GM12878 (cell line): ENCODE results near the gene PFKFB3. TPM values are rescaled to one million over a fixed set of nuclear protein-coding genes. Genes with fewer than 3 reads are reported as not detected.

Source experiments
- ATAC-seq: fragments of 200-7000 bp; cut with Tn5 transposase; 3 replicates; pipeline ENCODE4 v1.9.1; 2020; ENCODE audit warnings: mild to moderate bottlenecking, moderate library complexity
- BruUV-seq: library from RNA; stranded (reverse); fragments of 400-500 nt; replicated peaks from 2 replicates; lab custom pipeline; 2021; lab: Mats Ljungman, UMichigan
- CTCF ChIA-PET: fragments of 300-600 bp; sonication (Branson Sonifier 250); formaldehyde crosslinking; extraction: SDS; loops from one replicate; lab custom pipeline; 2021; ENCODE audit warnings: inconsistent platforms; lab: Yijun Ruan, JAX
- POLR2A ChIA-PET: fragments of 350-600 bp; formaldehyde crosslinking; extraction: SDS; loops from one replicate; lab custom pipeline; 2021; ENCODE audit warnings: inconsistent platforms; lab: Charles Lee
- RAD21 ChIA-PET: fragments of 300-600 bp; sonication (Branson Sonifier 250); formaldehyde crosslinking; loops from one replicate; lab custom pipeline; 2023; ENCODE audit warnings: antibody characterized with exemption; ENCODE audit not compliant: unreplicated experiment; lab: Charles Lee
- SMC1A ChIA-PET: fragments of 300-600 bp; sonication (Branson Sonifier 250); formaldehyde crosslinking; loops from one replicate; lab custom pipeline; 2023; ENCODE audit not compliant: unreplicated experiment, uncharacterized antibody; lab: Charles Lee
- DNase-seq: peaks from one replicate; pipeline ENCODE4 v3.0.0-alpha.2; 2011; ENCODE audit warnings: low read depth, low spot score
- FAIRE-seq: peaks from 3 replicates; lab custom pipeline; 2011; peaks lifted over from hg19 to GRCh38; lab: Jason Lieb, UNC
- H2AFZ ChIP-seq: 2 replicates; pipeline ENCODE4 v1.6.0; 2011; ENCODE audit warnings: low read depth, low read length, control low read depth; ENCODE audit not compliant: control insufficient read depth
- H3K27ac ChIP-seq: 2 replicates; pipeline ENCODE4 v1.5.1; 2011; ENCODE audit warnings: control low read depth; ENCODE audit not compliant: control insufficient read depth, insufficient read depth
- H3K27me3 ChIP-seq, 2 experiments: replicated peaks in 1 of 2; 2 replicates each; pipeline versions ENCODE4 v1.6.0 to v1.6.1; 2011; ENCODE audit warnings: low read length in 1 of 2; ENCODE audit not compliant: control insufficient read depth in 2 of 2, insufficient read depth in 2 of 2
- H3K36me3 ChIP-seq, 2 experiments: 2 replicates each; pipeline ENCODE4 v1.5.1; 2011; ENCODE audit warnings: low read length in 1 of 2; ENCODE audit not compliant: control insufficient read depth in 2 of 2, insufficient read depth in 2 of 2
- H3K4me1 ChIP-seq: 2 replicates; pipeline ENCODE4 v1.6.1; 2011; ENCODE audit warnings: mild to moderate bottlenecking, low read length, moderate library complexity, mixed read lengths; ENCODE audit not compliant: control insufficient read depth, insufficient read depth
- H3K4me2 ChIP-seq: 2 replicates; pipeline ENCODE4 v1.6.0; 2011; ENCODE audit warnings: control low read depth; ENCODE audit not compliant: control insufficient read depth, insufficient read depth
- H3K4me3 ChIP-seq: fragments of 200-600 bp; sonication (generic); 2 replicates; pipeline ENCODE4 v1.5.1; 2016
- H3K79me2 ChIP-seq: 2 replicates; pipeline ENCODE4 v1.6.0; 2011; ENCODE audit warnings: low read length; ENCODE audit not compliant: control insufficient read depth, insufficient read depth
- H3K9ac ChIP-seq: 2 replicates; pipeline ENCODE4 v1.8.0; 2011; ENCODE audit warnings: low read length, control low read depth, mixed read lengths; ENCODE audit not compliant: control insufficient read depth, insufficient read depth
- H3K9me3 ChIP-seq: replicated peaks from 3 replicates; pipeline ENCODE4 v1.5.1; 2011; ENCODE audit warnings: mild to moderate bottlenecking, low read length; ENCODE audit not compliant: control insufficient read depth, insufficient read depth
- H4K20me1 ChIP-seq: 2 replicates; pipeline ENCODE4 v1.6.0; 2011; ENCODE audit not compliant: control insufficient read depth, insufficient read depth
- EGR1 ChIP-seq, 2 experiments: IDR thresholded peaks; 1 replicate in 1 of 2; 2 replicates in 1 of 2; pipeline ENCODE4 v1.6.1; 2011 to 2012; ENCODE audit warnings: low read depth in 2 of 2, low read length in 2 of 2, borderline replicate concordance in 1 of 2, mild to moderate bottlenecking in 1 of 2, moderate library complexity in 1 of 2
- ETV6 ChIP-seq, 2 experiments: fragments of 450-650 bp in 1 of 2; IDR thresholded peaks in 1 of 2; conservative IDR thresholded peaks in 1 of 2; 2 replicates each; pipeline ENCODE4 v1.6.1; 2014; ENCODE audit warnings: antibody characterized with exemption in 1 of 2, borderline replicate concordance in 1 of 2, low read depth in 1 of 2, mild to moderate bottlenecking in 1 of 2, moderate library complexity in 1 of 2
- JUNB ChIP-seq: IDR thresholded peaks from 2 replicates; pipeline ENCODE4 v1.6.1; 2016; ENCODE audit warnings: antibody characterized with exemption, mild to moderate bottlenecking
- LARP7 ChIP-seq: fragments of 450-650 bp; IDR thresholded peaks from 2 replicates; pipeline ENCODE4 v1.6.1; 2017; ENCODE audit warnings: mild to moderate bottlenecking
- MEF2B ChIP-seq: fragments of 450-650 bp; IDR thresholded peaks from 2 replicates; pipeline ENCODE4 v1.6.1; 2018; ENCODE audit warnings: mild to moderate bottlenecking, moderate library complexity; ENCODE audit not compliant: partially characterized antibody, poor library complexity, severe bottlenecking
- PKNOX1 ChIP-seq: fragments of 450-650 bp; IDR thresholded peaks from 2 replicates; pipeline ENCODE4 v1.6.1; 2016; ENCODE audit warnings: mild to moderate bottlenecking
- ZBTB11 ChIP-seq: fragments of 450-650 bp; formaldehyde crosslinking; IDR thresholded peaks from 2 replicates; pipeline ENCODE4 v1.5.0; 2022; ENCODE audit warnings: mild to moderate bottlenecking, missing genetic modification characterization
- WGBS: methylation state at CpG from one replicate; pipeline ENCODE4 v1.1.6; 2016; ENCODE audit warnings: low lambda C conversion rate; ENCODE audit not compliant: insufficient replicate concordance, insufficient coverage; ENCODE audit errors: missing lambda C conversion rate; 5-methylcytosine and 5-hydroxymethylcytosine counted together
- in situ Hi-C: fragments of 300-500 bp; cut with MboI; formaldehyde crosslinking; loops from 9 replicates; pipeline ENCODE4 v1.14.3; 2018; ENCODE audit warnings: mixed read lengths
- intact Hi-C: fragments of 100-400 bp; cut with micrococcal nuclease; formaldehyde crosslinking; loops from one replicate; pipeline ENCODE4 v1.14.2; 2022; ENCODE audit not compliant: unreplicated experiment
- polyA plus RNA-seq, 11 experiments: library from polyadenylated mRNA; depleted of rRNA in 4 of 11; unstranded in 6 of 11; stranded (reverse) in 5 of 11; fragments of >200 nt; fragmentation: Nextera tagmentation in 4 of 11; fragmentation: Illumina TruSeq in 1 of 11; extraction: Ambion mirVana in 4 of 11; extraction: Trizol in 1 of 11; gene quantifications; 1 replicate in 1 of 11; 2 replicates in 10 of 11; pipeline versions ENCODE4 v1.2.1 to v1.2.3, GENCODE V29; 2011 to 2016; ENCODE audit warnings: inconsistent platforms in 2 of 11, missing spikeins in 2 of 11, low read depth in 1 of 11
- total RNA-seq, 4 experiments: library from RNA; depleted of rRNA in 3 of 4; stranded (reverse); fragments of >200 nt in 3 of 4; fragmentation: Illumina TruSeq in 1 of 4; extraction: Trizol in 1 of 4; gene quantifications; 2 replicates each; pipeline versions ENCODE4 v1.2.1 to v1.2.3, GENCODE V29; 2013 to 2021
- TF ChIP-seq, protein P1 (sequence below): fragments of 450-650 bp; IDR thresholded peaks from 2 replicates; pipeline ENCODE4 v1.6.1; 2014; ENCODE audit warnings: mild to moderate bottlenecking

The PFKFB3 gene
- total and polyA plus RNA-seq, 10 of the 15 experiments (the other 5 are each of a cell fraction or from before 2014, with no cell fraction given) = 1.6 to 46.7 (median 13.7) TPM

GRCh38 chr10:6267941-6268340 lies 65.2 kb downstream of the PFKFB3 start (continued):
- no peak for TF ChIP-seq ZBTB11
- TF ChIP-seq PKNOX1 = no peak
- no peak for TF ChIP-seq JUNB
- TF ChIP-seq, all 136 proteins: peak for 0

- Histone ChIP-seq H3K4me1 (peaks cover 34% of the 10 kb centered on the region), H4K20me1 (no peaks in the 10 kb centered on the region), H2AFZ (no peak overlapping the region), H3K4me3 (no peak overlapping the region), H3K36me3 (no peaks in the 10 kb centered on the region), H3K79me2 (no peaks in the 10 kb centered on the region), H3K9me3 (no peaks in the 10 kb centered on the region; the same call in 2 of the 3 replicates), H3K27me3 (no peaks in the 10 kb centered on the region), H3K9ac (no peak overlapping the region), H3K27ac (0 out of 2 replicates have a peak overlapping the region, but pooled peaks have one; percentile 6), H3K4me2 (no peak overlapping the region)
- in situ Hi-C loops (no loop called here), intact Hi-C loops (no loop called here)
- SMC1A ChIA-PET = interaction anchor here (0.5 to 9.8 kb wide), 9 partner anchors 27 to 425 kb away, joined by 3 to 120 read pairs (median 4); no protein-coding TSS in a partner anchor
- WGBS = 18% methylated on average over 2 of the region's 2 CpGs
- POLR2A ChIA-PET = interaction anchor here (0.7 to 1.6 kb wide), 3 partner anchors 26 to 126 kb away, joined by 3 to 7 read pairs (median 5); no protein-coding TSS in a partner anchor
- ATAC-seq = no peak
- BruUV-seq = no TSS peak
- CTCF ChIA-PET = interaction anchor here (1.0 to 1.4 kb wide), 4 partner anchors 22 to 136 kb away, joined by 4 to 12 read pairs (median 5); no protein-coding TSS in a partner anchor
- FAIRE-seq = no peak
- RAD21 ChIA-PET = interaction anchor here (0.9 to 5.9 kb wide), 6 partner anchors 13 to 132 kb away, joined by 4 to 37 read pairs (median 6); no protein-coding TSS in a partner anchor
- DNase-seq = no peak
- TF ChIP-seq ETV6 (conservative IDR thresholded peaks at IDR 0.05 in 1 of 2, IDR thresholded peaks at IDR 0.05 in 1 of 2; ENCODE audit: borderline replicate concordance in 1 of 2, low read depth in 1 of 2) (no peak), JUNB (no peak), EGR1 (IDR thresholded peaks at IDR 0.05; ENCODE audit: borderline replicate concordance in 1 of 2, low read depth in 2 of 2, low read length in 2 of 2) (no peak), MEF2B (no peak), LARP7 (no peak)
- TF ChIP-seq, protein P1, sequence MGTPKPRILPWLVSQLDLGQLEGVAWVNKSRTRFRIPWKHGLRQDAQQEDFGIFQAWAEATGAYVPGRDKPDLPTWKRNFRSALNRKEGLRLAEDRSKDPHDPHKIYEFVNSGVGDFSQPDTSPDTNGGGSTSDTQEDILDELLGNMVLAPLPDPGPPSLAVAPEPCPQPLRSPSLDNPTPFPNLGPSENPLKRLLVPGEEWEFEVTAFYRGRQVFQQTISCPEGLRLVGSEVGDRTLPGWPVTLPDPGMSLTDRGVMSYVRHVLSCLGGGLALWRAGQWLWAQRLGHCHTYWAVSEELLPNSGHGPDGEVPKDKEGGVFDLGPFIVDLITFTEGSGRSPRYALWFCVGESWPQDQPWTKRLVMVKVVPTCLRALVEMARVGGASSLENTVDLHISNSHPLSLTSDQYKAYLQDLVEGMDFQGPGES = no peak
These were observed 66.7 kb downstream of the PFKFB3 start for GRCh38 chr10:6269432-6269831.
